Left lobe of liver (tissue), 2 donors: ENCODE data around the gene TCOF1. TPM values are rescaled to one million over a fixed set of nuclear protein-coding genes. Genes with fewer than 3 reads are reported as not detected.

Source experiments
- ATAC-seq: fragments of 200-7000 bp; cut with Tn5 transposase; one replicate; pipeline ENCODE4 v1.9.1; 2020; ENCODE audit warnings: mild to moderate bottlenecking, moderate library complexity
- DNase-seq: peaks from one replicate; pipeline ENCODE4 v3.0.0-alpha.2; 2020; ENCODE audit warnings: low spot score
- total RNA-seq: library from RNA; stranded (reverse); gene quantifications from one replicate; pipeline ENCODE4 v1.2.1, GENCODE V29; 2021
- donor health status: DM: no; HTN: no; CAD: no; lungs with moderate emphysema.
- donor health status: DM: no; HTN: yes; CAD: no.

The TCOF1 gene
- total RNA-seq, 1 donor from 2014 or later, result 9.9 TPM

GRCh38 chr5:150347451-150347850 is 10.0 kb upstream of the TCOF1 start:
- no peak for ATAC-seq
- no peak for DNase-seq

DNA sequence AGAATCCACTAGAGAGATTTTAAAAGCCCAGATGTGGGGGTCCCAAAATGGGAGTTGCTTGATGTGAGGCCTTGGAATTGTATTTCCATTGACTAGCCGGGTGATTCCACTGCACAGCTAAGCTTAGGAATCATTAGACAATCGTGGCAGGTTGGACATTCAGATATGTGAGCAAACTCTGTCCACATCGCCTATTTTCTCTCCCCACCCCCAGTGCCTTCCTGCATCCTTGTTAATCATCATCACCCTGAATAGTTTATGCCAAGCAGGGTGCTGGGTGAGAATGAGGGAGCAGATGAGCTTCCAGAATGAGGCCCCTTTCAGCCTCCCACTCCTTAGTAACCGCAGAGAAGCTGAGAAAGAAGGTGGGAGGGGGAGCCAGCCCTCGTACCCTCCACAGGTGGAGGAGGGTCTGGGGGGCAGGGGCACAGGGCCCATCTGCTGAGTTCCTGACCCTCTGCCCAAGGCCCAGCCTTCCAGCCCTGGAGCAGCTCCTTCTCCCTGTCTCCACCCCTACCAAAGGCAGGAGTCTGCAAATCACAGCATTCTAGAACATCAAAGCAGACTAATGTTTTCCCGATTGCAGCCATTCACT is 7.7 kb upstream of the TCOF1 start:
- DNase-seq (no peak), ATAC-seq (no peak)

DNA sequence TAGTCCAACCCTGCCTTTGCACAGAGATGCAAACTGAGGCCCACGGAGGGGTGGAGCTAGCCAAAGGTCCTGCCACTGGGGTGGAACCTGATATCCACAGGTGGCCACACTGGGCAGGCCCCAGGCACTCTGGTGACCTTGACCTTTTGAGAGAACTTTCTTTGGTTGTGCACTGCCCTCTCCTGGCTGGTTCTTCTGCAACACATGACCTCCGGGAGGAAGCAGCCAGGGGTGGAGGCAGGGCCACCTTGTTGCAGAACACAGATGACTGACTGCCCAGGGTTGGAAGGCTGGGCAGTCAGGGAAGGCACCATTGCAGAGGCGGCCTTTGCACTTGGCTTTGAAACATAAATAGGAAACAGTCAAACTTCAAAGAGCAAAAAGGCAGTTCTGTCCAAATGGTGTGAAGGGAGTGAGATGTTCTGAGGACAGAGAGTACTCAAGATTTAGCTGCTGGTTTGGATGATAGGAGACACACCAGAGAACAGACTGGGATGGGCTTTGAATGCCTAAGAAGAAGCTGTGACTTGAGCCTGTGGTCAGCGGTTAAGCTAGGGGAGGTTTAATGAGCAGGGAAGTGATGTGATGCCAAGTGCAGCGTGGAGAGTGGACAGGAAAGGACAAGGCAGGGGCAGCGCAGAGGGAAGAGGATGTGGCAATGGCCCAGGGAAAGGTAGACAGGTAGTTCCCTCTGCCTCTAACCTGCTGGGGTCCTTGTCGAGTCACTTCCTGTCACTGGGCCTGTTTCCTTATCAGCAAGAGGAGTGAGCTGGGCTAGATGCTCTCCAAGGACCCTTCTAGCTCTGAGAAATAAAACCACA is 6.8 kb upstream of the TCOF1 start:
- peak; percentile 90 for DNase-seq
- peak; percentile 97 for ATAC-seq

GRCh38 chr5:150352244-150353031 is 5.1 kb upstream of the TCOF1 start:
- no peak for DNase-seq
- no peak for ATAC-seq

DNA sequence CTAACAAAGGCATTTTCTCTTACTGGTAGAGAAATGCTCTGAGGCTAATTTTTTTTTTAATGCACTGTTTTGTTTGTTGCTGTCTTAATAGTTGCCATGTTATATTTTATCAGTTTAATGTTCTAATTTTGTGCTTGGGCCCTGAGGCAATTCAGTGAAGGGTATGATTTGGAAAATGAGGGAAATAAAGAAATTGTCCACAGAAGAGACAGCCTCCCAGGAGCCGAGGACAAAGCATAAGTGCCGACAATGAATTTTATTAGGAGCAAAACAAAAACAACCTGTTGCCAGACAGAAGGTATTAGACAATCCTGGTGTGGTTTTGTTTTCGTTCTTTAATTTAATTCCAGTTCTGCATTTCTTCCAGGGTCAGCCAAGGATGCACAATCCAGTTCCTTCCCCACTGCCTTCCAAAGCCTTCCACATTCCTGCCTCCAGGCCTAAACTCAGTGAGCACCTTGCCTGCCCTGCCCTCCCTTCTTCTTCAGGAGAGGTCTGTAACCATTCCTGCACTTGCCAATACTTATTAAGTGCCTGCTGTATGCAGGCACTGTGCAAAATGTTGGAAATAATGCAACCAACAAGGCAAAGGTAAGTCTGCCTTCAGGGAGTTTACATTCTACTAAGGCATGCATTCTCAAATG is 4.3 kb upstream of the TCOF1 start:
- DNase-seq (no peak), ATAC-seq (no peak)

DNA sequence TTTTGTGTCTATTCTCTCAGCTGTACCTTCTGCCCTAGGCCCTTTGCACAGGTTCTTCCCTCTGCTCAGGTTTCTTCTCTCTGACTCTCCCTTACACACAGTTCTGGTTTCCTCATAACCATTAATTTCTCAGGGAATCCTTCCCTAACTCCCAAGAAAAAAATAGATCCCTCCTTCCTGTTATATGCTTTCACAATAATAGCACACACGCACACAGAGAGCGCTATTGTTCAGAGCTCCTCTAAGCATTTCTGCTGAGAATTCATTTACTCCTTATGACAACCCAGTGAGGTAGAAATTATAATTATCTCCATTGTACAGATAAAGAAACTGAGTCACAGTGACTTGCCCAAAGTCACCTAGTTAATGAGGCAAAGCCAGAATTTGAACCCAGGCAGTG is 1.7 kb upstream of the TCOF1 start:
- ATAC-seq, result no peak

GRCh38 chr5:150356575-150357294 is 762 bp upstream of the TCOF1 start:
- DNase-seq (no peak), ATAC-seq (peak; percentile 1)

More for the DNA sequence above, 1.7 kb upstream of the TCOF1 start:
- DNase-seq, result no peak

- ATAC-seq (no peak), DNase-seq (no peak)
Measured at GRCh38 chr5:150358261-150359095, 981 bp downstream of the TCOF1 start.

DNA sequence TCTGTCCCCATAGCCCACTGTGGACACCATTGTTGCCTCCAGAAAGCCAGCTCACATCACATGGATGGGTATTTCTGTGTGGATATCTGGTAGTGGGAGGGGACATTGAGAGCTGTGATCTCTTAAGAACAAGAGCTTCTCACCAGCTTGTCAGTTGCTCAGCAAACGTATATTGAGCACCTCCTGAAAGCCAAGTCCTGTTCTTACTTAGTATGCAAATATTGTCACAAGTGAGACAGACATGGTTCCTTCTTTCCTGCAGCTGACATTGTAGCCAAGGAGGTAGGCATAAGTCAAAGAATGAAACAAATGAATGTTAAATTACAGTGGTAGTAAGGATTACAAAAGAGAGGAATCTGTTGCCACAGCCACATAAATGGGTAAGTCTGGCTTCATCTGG is 3.8 kb downstream of the TCOF1 start:
- no peak for DNase-seq
- ATAC-seq, result no peak

- no peak for DNase-seq
- no peak for ATAC-seq
Measured at GRCh38 chr5:150363185-150363584, 5.7 kb downstream of the TCOF1 start.

DNA sequence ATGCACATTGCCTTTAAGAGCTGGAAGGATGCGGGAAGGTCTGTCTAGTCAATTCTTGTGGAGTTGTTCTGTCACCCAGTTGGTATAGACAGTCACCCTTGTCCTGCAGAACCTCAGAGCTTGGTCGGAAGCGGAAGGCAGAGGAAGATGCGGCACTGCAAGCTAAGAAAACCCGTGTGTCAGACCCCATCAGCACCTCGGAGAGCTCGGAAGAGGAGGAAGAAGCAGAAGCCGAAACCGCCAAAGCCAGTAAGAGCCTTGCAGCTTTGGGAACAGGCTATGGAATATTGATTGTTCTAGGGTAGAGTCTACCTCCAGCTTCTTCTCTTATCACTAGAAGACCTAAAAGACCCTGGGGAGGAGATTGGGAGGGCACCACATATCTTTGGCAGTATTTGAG is 6.5 kb downstream of the TCOF1 start:
- no peak for DNase-seq

GRCh38 chr5:150368526-150368925 is 11.0 kb downstream of the TCOF1 start:
- DNase-seq, result no peak
- ATAC-seq, result no peak

More for the DNA sequence above, 6.5 kb downstream of the TCOF1 start:
- no peak for ATAC-seq

DNA sequence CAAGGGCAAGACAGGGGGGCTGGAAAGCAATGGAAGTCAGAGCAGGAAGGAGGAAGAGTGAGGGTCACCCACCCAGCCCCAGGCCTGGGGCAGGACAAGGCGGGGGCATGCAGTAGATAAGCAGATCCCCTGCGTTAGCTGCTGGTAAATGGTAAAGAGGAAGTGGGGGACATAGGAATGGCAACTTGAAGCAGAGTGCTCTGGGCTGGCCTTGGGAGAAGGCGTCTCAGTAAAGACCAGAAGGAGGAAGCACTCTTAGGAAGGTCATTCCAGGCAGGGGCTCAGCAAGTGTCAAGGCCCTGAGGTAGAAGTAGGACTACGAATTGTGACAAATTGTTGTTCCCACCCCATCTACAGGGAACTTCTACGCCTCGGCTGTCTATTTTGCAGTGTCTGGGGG is 15.1 kb downstream of the TCOF1 start:
- ATAC-seq, result peak; percentile 30

GRCh38 chr5:150374651-150375050 is 17.2 kb downstream of the TCOF1 start:
- DNase-seq (no peak), ATAC-seq (no peak)

More for the DNA sequence above, 15.1 kb downstream of the TCOF1 start:
- DNase-seq, result no peak

- ATAC-seq (no peak), DNase-seq (no peak)
Measured at GRCh38 chr5:150376799-150377771, 19.6 kb downstream of the TCOF1 start.

DNA sequence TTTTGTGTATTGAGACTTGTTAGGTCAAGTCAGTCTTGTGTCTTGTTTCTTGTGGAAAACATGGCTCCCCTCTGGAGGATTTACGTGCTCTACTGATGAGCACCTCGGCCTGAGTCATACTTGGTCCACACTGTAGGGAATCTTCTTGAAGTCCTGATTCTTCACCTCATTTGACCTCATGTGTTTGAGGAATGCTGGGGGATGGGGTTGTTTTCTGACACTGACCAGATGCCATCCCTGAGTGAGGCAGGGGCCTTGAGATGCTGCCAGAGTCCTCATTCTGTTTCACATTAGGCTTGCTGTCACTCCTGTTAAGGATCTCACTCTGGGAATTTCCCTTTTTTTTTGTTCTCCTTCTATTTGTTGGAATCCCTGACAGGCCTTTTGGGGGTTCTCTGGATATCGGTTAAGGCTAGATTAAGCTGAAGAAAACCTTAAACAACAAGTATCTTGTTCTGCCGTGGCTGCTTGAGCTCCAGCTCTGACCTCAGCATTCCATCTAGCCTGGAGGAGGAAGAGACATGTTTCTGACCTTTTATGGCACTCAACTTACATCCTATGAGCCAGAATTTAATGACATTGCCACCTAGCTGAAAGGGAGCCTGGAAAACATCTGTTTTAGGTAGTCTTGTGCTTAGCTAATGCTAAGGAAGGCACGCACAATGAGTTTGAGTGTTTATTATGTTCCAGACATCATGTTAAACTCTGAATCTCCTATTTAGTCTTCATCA is 20.6 kb downstream of the TCOF1 start:
- no peak for ATAC-seq
- DNase-seq, result no peak

- ATAC-seq, result no peak
- no peak for DNase-seq
Measured at GRCh38 chr5:150384701-150385100, 27.2 kb downstream of the TCOF1 start.
